ENCODE data around the gene CTNNA2. TPM values are rescaled to one million over a fixed set of nuclear protein-coding genes. Genes with fewer than 3 reads are reported as not detected.
A peak's percentile ranks its signal among the peaks of the same experiment; 100 is the strongest.

Gene CTNNA2
- total RNA-seq, result not detected

DNA sequence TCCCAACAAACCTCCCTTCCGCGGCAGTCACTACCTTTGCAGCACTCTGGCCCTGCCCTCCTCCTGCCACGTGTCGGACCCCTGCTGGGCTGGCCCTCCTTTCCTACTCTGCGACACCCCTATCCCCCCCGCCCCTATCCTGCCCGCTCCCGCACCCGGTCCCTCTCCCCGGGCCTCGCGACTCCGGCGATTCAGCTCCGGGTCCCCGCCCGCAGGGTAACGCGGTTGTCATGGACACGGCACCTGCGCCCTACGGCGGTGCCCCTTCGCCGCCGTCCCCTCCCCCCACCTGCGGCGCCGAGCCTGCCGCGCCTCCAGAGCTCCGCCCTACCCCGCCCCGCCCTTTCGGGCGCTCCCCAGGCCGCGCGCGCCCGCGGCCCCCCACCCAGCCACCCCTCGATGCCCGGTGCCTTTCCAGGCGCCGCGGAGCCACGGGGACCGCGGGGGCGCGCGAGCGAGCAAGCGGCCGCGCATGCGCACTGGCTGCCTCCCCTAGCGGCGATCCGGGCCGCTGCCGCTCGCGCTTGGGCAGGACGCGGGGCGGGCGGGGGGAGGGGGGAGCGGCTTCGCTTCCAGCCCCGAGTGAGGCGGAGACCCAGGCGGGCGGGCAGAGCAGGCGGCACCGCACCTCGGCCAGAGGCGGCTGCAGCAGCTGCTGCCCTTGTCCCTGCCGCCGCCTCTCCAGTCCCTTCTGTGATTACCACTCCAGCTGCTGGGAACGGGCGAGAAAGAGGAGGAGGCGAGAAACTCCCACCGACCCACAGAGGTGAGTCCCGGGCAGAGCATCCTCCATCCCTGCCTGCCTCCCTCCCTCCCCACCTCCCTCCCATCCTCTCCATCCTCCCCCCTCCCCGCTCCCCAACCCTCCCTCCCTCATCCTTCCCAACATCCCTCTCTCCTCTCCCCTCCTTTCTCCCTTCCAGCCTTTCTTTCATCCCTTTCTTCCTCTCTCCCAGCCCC is at the start of gene CTNNA2:
Gene CTNNA2, plus strand, starts transcription at position 610 of the 960 bp plus-strand sequence.
- TF ChIP-seq, protein P1, sequence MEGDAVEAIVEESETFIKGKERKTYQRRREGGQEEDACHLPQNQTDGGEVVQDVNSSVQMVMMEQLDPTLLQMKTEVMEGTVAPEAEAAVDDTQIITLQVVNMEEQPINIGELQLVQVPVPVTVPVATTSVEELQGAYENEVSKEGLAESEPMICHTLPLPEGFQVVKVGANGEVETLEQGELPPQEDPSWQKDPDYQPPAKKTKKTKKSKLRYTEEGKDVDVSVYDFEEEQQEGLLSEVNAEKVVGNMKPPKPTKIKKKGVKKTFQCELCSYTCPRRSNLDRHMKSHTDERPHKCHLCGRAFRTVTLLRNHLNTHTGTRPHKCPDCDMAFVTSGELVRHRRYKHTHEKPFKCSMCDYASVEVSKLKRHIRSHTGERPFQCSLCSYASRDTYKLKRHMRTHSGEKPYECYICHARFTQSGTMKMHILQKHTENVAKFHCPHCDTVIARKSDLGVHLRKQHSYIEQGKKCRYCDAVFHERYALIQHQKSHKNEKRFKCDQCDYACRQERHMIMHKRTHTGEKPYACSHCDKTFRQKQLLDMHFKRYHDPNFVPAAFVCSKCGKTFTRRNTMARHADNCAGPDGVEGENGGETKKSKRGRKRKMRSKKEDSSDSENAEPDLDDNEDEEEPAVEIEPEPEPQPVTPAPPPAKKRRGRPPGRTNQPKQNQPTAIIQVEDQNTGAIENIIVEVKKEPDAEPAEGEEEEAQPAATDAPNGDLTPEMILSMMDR (IDR thresholded peaks at IDR 0.05), result peak in 1 of 2 donors; percentile 47
- Histone ChIP-seq H3K36me3 (no peaks in the 10 kb centered on the region), H3K27ac (no peak within 1 kb of the TSS), H3K9me3 (no peaks in the 10 kb centered on the region), H3K4me3 (peak within 1 kb of the TSS; percentile 21 to 48), H3K27me3 (no peaks in the 10 kb centered on the region), H3K4me1 (peaks cover 0 to 11% of the 10 kb centered on the region in 2 donors)
- no peak for DNase-seq (ENCODE audit: low spot score)

DNA sequence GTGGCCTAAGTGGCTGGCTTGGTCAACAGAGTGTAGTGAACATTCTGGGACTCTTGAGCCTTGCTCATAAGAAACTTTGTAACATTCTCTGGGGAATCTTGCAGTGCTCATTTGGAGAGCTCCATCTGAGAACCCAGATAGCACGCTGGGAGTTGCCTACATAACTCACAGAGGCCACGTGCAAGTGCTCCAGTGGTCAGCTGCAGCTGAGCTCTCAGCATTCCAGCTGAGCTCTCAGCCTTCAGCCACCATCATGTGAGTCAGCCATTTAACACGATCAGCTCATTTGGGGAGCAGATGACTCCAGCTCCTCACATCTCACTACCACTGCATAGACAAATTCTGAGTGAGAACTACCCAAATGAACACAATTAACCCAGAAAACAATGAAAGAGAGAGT is 25.5 kb upstream of the CTNNA2 start:
- Histone ChIP-seq H3K36me3 (no peaks in the 10 kb centered on the region), H3K27ac (no peak overlapping the region), H3K4me3 (no peak overlapping the region), H3K27me3 (no peaks in the 10 kb centered on the region), H3K9me3 (no peaks in the 10 kb centered on the region), H3K4me1 (no peaks in the 10 kb centered on the region)
- no peak for DNase-seq (ENCODE audit: low spot score)
- TF ChIP-seq, protein P1 (IDR thresholded peaks at IDR 0.05), result no peak

DNA sequence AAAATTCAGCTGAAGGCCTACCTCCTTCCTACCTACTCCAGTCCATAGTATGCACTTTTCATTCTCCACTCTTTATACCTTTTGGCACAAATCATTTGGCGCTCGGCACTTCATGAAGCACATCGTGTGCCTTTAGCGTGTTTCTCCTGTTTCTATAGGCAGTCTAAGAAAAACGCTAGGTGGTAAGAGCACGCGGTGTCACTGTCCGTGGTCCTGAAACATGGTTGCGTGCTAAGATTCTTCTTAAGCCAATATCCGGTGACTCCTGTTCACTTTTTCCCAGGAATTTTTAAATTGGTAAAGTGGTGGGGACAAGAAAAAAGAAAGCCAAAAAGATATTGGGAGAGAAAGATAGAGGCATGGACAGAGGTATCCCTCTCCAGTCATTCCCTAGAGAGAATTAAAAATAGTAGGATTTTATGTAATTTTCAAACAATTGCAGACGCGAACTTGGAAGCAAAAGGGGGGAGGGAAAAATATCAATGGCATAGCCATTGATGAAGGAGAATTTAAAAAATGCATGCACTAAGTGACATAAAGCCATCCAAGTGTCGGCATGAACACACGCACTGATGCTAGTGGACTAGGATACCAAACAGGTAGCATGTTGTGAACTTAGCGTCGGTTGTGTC is 1.4 kb upstream of the CTNNA2 start:
- Histone ChIP-seq H3K4me3 (no peak overlapping the region), H3K36me3 (no peaks in the 10 kb centered on the region), H3K27me3 (no peaks in the 10 kb centered on the region), H3K27ac (no peak overlapping the region), H3K4me1 (peaks cover 0 to 11% of the 10 kb centered on the region in 2 donors), H3K9me3 (no peaks in the 10 kb centered on the region)
- TF ChIP-seq, protein P1 (IDR thresholded peaks at IDR 0.05), result no peak
- DNase-seq (ENCODE audit: low spot score), result no peak

DNA sequence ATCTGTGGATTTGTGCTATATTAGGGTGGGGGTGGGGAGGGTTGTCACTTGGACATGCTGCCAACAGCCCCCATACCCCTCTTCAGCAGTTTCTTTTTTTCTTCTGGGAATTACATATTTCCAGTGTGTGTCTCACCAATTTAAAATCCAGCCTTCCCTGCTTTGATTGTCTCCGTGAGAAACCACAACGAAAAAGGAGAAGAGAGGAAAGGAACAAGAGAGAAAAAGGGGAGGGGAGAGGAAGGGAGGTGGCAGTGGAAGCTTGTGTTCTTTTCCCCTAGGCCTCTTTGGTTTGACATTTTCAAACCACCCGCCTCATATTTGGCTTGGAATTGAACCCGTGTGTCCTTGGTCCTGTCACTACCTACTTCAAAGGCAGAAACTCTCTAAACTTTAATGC is 860 bp downstream of the CTNNA2 start:
- Histone ChIP-seq H3K9me3 (no peaks in the 10 kb centered on the region), H3K27me3 (no peaks in the 10 kb centered on the region), H3K27ac (no peak overlapping the region), H3K4me3 (no peak overlapping the region), H3K36me3 (no peaks in the 10 kb centered on the region), H3K4me1 (peaks cover 0 to 11% of the 10 kb centered on the region in 2 donors)
- DNase-seq (ENCODE audit: low spot score), result no peak
- TF ChIP-seq, protein P1 (IDR thresholded peaks at IDR 0.05), result no peak

DNA sequence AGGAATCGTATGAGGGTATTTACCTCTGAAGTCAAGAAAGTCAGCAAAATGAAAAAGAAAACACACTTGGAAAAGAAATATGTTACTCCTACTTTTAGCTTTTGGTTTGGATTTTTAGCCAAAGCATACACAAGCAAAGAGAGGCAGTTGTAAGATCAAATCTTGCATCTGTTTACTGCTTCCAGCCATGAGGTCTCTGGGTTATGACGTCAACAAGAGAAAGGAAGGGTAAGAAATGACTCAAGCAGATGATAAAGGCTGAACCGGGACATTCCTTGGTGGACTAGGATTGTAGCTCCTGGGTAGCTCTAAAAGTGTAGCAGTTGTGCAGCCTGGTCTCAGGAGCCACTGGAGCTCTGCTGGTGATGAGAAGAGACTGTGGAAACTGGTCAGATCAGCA is 16.8 kb downstream of the CTNNA2 start:
- Histone ChIP-seq H3K9me3 (no peaks in the 10 kb centered on the region), H3K36me3 (no peaks in the 10 kb centered on the region), H3K4me1 (no peaks in the 10 kb centered on the region), H3K27me3 (no peaks in the 10 kb centered on the region), H3K27ac (no peak overlapping the region), H3K4me3 (no peak overlapping the region)
- DNase-seq (ENCODE audit: low spot score), result no peak
- TF ChIP-seq, protein P1 (IDR thresholded peaks at IDR 0.05), result no peak

Measured in right atrium auricular region (tissue), 2 donors.